ENCODE results near the gene VSTM2B. TPM values are rescaled to one million over a fixed set of nuclear protein-coding genes. Genes with fewer than 3 reads are reported as not detected.

The VSTM2B gene
- total RNA-seq, 2 experiments from 2014 or later, result not detected

DNA sequence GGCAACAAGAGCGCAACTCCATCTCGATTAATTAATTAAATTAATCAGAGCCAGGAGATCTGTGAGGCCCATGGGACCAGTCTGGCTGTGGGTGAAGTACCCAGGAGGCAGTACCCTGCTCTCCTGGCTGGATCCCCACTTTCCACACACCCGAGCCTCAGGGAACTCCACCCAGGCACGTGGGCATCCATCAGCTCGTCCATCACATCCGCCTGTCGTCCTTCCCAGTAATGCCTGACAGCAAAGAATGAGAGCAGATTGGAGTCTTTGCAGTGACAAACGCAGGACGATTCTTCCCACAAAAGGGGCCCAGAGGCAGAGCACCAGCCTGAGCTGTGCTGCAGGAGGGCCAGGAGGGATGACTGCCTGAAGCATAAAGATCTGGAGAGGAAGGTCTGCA is 35.8 kb downstream of the VSTM2B start:
- ChIA-PET CTCF (no interaction called here), POLR2A (no interaction called here)

DNA sequence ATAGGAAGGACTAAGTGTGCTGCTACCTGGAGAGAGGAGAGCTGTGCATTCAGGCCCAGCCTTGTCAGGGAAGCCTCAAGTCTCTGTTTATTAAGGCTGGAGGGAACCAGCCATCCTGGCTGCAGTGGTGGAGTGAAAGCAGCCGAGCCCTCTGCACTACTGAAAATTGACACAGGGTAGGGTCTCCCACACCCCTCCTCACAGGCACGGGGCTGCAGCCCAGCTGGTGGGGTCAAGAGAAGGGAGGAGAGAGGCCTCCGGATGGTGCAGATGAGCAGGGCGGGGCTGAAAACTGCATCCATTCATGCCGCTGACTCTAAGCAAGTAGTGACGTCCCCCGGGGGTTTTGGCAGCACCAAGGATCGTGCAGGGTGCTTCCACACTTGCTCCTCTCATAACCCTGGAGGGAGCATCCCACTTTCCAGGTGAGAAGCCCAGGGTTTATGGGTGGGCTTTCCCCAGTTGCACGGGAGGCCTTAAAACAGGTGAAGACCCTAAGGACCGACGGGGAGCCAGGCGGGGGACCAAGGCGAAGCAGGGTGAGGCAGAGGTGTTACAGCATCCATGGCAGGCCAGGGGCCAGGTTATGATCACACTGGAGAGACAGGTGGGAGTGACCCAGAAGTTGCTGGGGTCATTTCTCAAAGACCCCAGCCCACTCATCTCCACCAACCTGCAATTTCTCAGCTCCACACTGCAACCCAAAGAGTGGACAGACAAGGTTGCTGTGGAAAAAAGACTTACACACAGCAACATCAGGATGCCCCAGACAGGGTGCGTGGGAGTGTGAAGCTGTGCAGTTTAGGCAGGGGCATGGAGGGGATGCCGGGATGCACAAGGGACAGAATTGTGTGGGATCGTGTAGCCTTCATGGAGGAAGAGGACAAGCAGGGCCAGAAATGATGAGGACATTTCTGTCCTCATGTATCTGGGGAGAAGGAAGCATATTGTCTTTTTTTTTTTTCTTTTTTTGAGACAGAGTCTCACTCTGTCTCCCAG is 36.8 kb downstream of the VSTM2B start:
- POLR2A ChIA-PET, result no interaction called here
- CTCF ChIA-PET, result no interaction called here

DNA sequence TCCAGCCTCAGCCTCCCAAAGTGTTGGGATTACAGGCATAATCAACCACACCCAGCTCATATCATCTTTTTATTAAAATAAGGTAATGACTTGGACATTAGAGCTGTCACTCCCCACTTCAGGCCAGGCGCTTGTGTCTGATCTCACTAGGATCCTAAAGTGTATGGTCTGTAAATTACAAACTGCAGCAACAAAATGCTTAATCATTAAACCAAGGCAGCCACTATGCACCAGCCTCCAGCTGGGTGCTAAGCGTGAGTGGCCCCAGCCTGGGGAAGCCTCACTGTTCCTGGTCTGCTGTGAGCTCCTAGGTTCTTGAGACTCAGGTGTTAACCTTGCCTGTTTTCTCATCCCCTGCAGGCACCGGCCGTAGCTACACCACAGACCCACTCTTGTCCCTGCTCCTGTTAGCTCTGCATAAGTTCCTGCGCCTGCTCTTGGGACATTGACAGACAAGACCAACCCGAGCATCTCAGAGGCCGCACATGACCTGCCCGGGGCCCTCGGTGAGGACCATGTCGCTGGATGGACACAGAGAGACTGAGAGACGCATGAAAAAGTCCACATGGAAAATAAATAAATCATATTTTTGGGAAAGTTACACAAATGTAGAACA is 37.8 kb downstream of the VSTM2B start:
- POLR2A ChIA-PET, result no interaction called here
- CTCF ChIA-PET, result no interaction called here

DNA sequence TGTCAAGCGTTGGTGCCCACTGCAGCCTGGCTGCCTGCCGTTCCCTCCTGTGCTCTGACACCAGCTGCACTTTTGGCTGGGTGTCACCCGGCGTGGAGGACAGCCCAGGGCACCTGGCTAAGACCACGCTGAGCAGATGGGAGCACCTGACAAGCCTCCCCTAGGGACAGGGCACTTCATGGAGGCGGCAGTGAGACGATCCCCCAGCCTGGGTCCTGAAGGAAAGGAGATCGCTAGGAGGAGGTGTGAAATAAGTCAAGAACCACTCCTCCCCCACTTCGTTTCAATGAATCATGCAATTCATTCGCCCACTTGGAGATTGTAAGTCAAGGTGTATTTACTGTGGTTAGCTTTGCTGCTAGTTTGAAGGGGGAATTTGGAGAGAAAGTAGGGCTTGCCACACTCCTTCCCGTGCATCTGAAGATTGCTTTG is 38.8 kb downstream of the VSTM2B start:
- ChIA-PET POLR2A (no interaction called here), CTCF (no interaction called here)

DNA sequence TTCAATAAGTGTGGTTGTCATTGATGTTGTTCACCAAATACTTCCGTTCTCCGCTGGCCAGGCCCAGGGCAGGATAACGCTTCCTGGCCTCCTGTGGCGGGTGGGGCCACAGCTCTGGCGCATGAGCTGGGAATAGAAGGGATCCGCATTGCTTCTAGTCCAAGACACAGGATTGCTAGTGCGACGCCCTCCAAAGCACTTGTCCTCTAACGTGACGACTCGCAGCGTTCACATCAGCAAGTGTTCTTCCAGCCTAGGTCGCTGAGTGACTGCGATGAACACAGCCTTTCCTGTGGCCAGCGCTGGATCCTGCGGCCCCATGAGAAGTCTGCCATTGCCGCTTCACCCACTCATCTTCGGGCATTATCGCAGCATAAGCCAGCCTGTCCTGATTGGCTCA is 39.4 kb downstream of the VSTM2B start:
- ChIA-PET POLR2A (no interaction called here), CTCF (no interaction called here)

DNA sequence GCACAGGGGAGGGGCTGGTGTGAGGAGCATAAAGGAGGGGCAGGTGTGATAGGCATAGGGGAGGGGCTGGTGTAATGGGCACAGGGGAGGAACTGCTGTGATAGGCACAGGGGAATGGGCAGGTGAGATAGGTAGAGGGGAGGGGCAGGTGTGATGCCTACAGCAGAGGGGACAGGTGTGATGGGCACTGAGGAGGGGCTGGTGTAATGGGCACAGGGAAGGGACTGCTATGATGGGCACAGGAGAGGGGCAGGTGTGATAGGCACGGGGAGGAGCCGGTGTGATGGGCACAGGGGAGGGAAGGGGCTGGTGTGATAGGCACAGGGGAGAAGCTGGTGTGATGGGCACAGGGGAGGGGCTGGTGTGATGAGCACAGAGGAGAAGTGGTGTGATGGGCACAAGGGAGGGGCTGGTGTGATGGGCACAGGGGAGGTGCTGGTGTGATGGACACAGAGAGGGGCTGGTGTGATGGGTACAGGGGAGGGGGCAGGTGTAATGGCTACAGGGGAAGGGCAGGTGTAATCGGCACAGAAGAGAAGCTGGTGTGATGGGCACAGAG is 40.8 kb downstream of the VSTM2B start:
- ChIA-PET POLR2A (no interaction called here), CTCF (no interaction called here)

DNA sequence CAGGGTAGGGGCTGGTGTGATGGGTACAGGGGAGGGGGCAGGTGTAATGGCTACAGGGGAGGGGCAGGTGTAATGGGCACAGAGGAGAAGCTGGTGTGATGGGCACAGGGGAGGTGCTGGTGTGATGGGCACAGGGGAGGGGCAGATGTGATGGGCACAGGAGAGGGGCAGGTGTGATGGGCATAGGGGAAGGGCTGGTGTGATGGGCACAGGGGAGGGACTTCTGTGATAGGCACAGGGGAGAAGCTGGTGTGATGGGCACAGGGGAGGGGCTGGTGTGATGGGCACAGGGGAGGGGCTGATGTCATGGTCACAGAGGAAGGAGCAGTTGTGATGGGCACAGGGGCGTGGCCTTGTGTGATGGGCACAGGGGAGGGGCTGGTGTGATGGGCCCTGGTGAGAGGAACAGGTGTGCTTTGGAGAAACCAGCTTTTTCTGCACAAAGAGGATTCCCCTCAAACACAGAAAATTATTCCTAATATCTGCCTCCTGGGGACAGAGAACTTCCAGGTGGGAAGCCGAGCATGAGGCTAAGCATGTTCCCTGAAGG is 41.6 kb downstream of the VSTM2B start:
- POLR2A ChIA-PET, result no interaction called here
- CTCF ChIA-PET, result no interaction called here

DNA sequence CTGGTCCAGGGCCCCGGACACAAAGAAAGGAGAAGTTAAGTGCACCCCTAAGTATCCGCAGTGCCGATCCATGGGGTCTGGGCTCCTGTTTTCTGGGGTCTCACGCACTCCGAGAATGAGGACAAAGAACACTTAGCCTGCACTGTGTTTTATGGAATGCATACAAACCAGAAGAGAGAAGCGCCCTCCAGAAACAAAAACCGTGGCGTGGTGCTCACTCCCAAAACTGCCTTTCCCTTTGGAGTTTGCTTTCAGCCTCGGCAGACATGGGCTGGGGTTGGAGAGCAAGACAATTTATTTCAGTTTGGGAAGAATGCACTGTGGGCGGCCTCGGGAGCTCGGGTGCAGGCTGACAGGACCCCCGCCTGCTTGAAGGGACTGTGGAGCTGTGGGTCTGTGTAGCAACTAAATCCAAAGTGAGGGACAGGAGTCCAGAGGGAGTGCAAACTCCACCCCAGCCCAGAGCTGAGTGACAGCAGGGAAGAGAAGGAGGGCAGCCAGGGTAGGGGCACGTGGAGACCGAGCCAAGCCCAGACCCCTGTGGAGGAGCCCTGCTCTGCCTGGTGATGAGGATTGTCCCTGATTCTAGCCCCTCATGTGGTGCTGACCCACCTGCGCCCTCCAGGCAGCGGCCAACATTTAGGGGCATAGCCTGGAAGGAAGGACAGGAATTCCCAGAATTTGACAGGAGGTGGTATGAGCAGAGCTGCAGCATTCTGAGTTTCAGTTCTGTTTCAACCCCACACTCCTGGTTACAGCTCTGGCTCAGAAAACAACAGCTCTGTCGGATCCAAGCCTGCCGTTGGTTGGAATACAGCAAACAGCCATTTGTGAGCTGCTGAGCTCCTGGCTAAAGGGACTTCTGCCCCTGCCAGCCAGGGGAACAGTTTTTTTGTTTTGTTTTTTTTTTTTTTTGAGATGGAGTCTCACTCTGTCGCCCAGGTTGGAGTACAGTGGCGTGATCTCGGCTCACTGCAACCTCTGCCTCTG is 42.5 kb downstream of the VSTM2B start:
- CTCF ChIA-PET, result no interaction called here
- POLR2A ChIA-PET, result no interaction called here

DNA sequence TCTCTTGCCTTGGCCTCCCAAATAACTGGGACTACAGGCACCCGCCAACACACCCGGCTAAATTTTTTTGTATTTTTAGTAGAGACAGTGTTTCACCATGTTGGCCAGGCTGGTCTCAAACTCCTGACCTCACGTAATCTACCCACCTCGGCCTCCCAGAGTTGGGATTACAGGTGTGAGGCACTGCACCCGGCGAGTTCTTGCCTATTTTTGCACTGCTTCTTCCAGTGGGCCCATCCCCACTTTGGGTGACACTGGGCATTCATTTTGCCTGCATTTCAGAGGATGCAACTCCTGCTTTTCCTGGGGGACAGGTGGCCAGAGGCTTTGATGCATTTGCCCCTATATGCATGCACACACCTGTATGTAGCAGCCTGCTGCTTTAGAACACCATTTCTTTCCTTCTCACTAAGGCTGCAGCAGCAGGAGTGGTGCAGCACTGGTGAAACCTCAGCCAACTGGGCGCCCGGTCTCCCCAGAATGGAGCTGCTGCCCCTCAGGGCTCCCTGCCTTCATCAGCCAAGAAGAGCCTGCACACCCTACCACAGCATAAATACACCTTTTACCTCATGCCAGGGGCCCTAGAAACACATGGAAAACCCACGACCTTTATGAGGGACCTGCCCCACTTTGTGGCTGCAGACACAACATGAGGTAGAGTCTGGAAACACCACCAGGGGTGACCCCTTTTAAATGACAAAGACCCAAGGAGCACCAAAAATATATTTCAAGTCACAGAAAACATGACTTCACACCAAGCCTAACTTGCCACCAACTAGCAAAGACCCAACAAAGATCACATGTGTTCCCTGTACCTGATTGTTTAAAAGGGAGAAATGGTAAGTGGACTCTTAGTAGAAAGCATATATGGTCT is 43.5 kb downstream of the VSTM2B start:
- POLR2A ChIA-PET, result no interaction called here

DNA sequence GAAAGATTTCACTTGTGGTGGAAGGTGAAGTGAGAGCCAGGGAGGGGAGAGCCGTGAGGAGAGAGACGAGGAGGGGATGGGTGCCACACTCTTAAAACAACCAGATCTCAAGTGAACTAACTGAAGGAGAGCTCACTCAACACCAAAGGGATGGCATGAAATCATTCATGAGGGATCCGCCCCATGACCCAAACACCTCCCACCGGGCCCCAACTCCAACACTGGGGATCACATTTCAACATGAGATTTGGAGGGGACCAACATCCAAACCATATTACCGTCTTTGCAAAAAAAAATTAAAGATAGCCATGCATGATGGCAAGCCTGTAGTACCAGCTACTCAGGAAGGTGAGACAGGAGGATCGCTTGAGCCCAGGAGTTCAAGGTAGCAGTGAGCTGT is 45.4 kb downstream of the VSTM2B start:
- ChIA-PET CTCF (no interaction called here), POLR2A (no interaction called here)

More for the DNA sequence above, 43.5 kb downstream of the VSTM2B start:
- CTCF ChIA-PET, result no interaction called here

DNA sequence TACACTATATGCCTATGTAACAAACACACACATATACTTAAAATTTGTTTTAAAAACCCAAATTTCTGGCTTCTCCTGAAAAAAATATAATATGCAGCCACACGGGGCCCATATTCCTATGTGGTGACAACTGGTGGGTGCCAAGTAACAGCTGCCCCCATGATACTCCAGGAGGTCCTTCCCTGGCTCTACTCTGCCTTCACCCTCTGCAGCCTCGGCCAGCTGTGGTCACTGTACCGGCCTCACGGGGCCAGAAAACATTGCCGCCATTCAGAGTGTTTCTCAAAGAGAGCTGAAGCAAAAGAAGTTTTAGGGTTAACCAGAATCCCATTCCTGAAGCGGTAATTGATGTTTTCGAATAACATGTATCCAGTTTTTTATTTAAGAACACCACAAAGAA is 47.7 kb downstream of the VSTM2B start:
- CTCF ChIA-PET, result interaction anchor here (1.2 kb wide), 1 partner anchor 46 kb away, joined by 3 read pairs; no protein-coding TSS in a partner anchor
- POLR2A ChIA-PET, result no interaction called here

DNA sequence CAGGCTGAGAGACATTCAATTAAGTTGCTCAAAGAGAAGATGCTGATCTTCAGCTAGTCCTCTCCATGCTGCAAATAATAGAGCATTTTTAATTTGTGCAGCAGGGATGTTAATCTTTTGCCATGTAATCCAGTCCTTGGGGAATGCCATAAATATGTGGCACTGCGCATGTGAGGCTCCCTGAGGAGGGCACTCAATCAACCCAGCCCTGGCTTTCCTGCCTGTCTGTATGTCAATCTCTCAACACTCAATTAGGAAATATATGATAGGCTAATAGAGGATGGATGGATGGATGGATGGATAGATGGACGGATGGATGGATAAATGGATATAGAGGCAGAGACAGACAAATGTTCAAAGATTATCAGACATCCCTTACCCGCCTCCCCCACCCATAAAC is 48.7 kb downstream of the VSTM2B start:
- ChIA-PET POLR2A (no interaction called here), CTCF (interaction anchor here (1.4 kb wide), 1 partner anchor 311 kb away, joined by 3 read pairs; no protein-coding TSS in a partner anchor)

DNA sequence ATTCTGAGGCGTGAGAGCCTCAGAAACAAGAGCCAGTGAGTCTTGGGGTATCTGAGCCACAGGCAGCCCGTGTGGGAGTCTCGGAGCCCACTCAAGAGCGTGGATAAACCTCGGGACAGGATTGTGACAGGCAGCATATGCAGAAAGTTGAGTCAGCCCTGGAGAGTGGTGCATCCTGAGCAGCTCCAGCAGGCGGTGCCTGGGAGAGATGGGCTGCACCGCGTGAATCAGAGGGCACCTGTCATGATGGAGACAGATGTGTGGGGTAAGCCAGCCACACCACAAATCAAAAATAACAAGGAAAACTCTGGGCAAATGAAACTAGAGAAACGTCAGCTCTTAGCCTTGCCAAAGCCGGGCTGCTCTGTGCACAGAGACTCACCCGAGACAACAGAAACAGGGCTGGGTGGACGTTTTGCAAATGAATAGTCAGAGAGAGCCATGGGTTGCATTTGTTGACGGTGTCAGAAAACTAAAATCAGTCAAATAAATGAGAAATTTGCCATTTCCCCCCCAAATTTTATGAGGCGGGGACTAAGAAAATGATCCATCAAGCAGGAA is 50.3 kb downstream of the VSTM2B start:
- POLR2A ChIA-PET, result interaction anchor here (1.3 kb wide), 1 partner anchor 30 kb away, joined by 6 read pairs; the partner anchor contains the start of gene POP4
- CTCF ChIA-PET, result interaction anchor here (0.9 kb wide), 1 partner anchor 11 kb away, joined by 3 read pairs; no protein-coding TSS in a partner anchor

DNA sequence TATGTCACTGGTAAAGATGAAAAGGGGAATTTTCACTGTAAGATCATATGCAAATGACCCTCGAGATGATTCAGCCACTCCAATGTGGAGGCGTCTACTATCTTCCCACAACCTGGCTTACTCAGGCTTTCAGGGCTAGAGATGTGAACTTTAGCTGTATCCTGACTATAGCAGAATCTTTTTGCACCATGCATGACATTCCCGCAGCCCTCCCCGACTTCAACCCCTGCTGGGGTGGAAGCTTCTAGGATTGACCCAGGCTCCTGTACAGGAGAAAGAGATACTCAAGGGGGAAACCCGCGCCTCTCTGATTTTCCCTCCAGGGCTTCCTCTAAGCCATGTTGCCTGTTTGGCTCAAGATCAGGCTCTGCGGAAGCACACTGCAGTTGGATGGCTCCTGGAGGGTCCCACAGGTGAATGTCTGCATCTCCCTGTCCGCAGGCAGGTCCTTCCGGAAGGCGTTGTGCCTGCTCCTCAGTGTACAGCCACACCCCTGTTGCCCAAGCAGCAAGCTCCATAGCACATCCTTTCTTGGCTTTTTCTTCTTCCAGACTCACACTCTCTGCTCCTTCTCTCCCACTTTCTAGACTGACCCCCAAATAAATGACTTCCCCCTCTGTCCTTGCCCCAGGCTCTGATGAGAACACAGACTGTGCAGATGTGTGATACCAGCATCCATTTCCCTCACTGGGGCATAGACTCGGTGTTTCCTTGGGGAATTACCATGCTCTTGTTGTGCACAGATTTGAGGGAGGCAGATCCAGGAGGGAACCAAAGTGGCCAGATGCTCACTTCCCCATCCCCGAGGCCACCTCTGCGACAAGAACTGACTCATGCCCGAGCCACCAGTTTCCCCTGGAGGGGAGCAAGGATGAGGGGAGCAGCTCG is 51.2 kb downstream of the VSTM2B start:
- POLR2A ChIA-PET, result interaction anchor here (1.3 kb wide), 1 partner anchor 29 kb away, joined by 6 read pairs; the partner anchor contains the start of gene POP4
- CTCF ChIA-PET, result no interaction called here

DNA sequence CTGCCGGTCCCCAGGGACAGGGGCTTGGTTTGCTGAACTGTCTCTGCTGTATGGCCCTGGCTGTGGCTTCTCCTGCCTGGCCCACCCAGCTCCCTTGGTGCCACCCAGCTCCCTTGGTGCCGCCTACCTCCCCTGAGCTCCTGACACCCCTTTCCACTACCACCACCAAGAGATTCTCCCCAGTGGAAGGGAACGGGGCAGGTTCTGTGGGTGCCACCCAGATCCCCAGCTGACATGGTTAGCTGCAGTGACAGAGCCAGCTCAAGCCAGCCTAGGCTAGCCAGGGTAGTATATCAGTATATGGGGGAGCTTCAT is 51.8 kb downstream of the VSTM2B start:
- POLR2A ChIA-PET, result no interaction called here
- CTCF ChIA-PET, result no interaction called here

DNA sequence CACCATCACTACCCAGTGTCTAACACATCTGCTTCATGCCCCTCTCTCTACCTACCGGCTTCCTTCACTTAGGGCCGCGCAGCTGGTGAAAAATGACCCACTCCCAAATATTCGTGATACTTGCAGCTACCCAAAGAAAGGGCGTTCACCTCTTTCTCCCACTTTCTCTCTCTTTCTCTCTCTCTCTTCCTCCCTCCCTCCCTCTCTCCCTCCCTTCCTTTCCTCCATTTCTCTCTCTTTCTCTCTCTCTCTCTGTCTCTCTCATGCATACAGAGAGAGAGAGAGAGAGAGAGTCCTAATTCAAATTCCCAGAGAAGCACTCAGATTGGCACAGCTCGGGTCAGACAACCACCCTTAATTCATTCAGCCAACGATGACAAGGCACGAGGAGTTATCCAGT is 52.6 kb downstream of the VSTM2B start:
- ChIA-PET CTCF (no interaction called here), POLR2A (no interaction called here)

DNA sequence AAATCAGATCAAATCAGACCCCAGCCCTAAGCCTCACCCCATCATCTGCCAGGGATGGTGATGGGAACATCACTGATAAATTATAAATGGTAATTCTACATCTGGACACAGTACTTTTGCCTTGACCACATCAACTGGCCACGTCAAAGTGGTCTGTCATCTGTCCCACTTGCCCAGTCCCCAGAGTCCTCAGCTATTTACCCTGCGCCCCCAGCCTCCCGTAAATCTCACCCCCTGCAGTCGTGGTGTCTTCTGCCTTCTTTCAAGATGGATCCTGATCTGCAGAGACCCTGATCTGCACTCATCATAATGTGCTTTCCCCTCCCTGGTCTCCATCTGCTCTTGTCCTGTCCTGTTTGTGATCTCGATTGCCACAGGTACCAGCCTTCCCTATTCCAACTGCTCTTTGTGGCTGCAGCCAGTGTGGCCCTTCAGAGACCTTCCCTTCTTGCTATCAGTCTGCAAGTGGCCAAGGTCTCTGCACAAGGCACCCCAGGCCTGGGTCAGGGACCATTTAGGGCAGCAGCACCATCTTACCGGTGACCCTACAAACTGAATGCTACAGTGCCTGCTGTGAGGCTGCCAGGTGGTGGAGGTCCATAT is 53.6 kb downstream of the VSTM2B start:
- CTCF ChIA-PET, result no interaction called here
- POLR2A ChIA-PET, result no interaction called here
